H9 (cell line): ENCODE measurements around the gene LARP4. TPM values are rescaled to one million over a fixed set of nuclear protein-coding genes. Genes with fewer than 3 reads are reported as not detected.

Experiments used
- DNase-seq: peaks from one replicate; pipeline ENCODE4 v3.0.0-alpha.2; 2017
- H2AFZ ChIP-seq: one replicate; pipeline ENCODE4 v1.6.1; 2013; ENCODE audit warnings: mild to moderate bottlenecking, low read length, control low read depth, moderate library complexity
- H2AK5ac ChIP-seq: 2 replicates; pipeline ENCODE4 v1.6.1; 2013; ENCODE audit warnings: low read length, control low read depth, mixed read lengths; ENCODE audit not compliant: insufficient read length
- H2BK120ac ChIP-seq: one replicate; pipeline ENCODE4 v1.6.1; 2013; ENCODE audit warnings: low read depth, mild to moderate bottlenecking, low read length, control low read depth, inconsistent platforms; ENCODE audit not compliant: poor library complexity, severe bottlenecking
- H2BK12ac ChIP-seq: 2 replicates; pipeline ENCODE4 v1.6.1; 2013; ENCODE audit warnings: low read length, control low read depth, mixed read lengths, low read depth; ENCODE audit not compliant: insufficient read length
- H2BK15ac ChIP-seq: 2 replicates; pipeline ENCODE4 v1.6.1; 2013; ENCODE audit warnings: low read depth, low read length, control low read depth
- H2BK20ac ChIP-seq: one replicate; pipeline ENCODE4 v1.6.1; 2013; ENCODE audit warnings: low read depth, mild to moderate bottlenecking, low read length, control low read depth, inconsistent platforms; ENCODE audit not compliant: poor library complexity, severe bottlenecking
- H2BK5ac ChIP-seq: 2 replicates; pipeline ENCODE4 v1.6.1; 2013; ENCODE audit warnings: low read length, control low read depth, mixed read lengths; ENCODE audit not compliant: insufficient read length
- H3K14ac ChIP-seq: 2 replicates; pipeline ENCODE4 v1.6.1; 2013; ENCODE audit warnings: low read length, control low read depth; ENCODE audit not compliant: insufficient read depth
- H3K18ac ChIP-seq: 2 replicates; pipeline ENCODE4 v1.6.1; 2013; ENCODE audit warnings: low read depth, mild to moderate bottlenecking, mixed read lengths, low read length, control low read depth; ENCODE audit not compliant: insufficient read length
- H3K23ac ChIP-seq: 2 replicates; pipeline ENCODE4 v1.6.1; 2013; ENCODE audit warnings: low read length, control low read depth, mixed read lengths, low read depth; ENCODE audit not compliant: insufficient read length
- H3K23me2 ChIP-seq: 2 replicates; pipeline ENCODE4 v1.6.1; 2013; ENCODE audit warnings: low read depth, mild to moderate bottlenecking, mixed read lengths, low read length, control low read depth; ENCODE audit not compliant: insufficient read length, poor library complexity, severe bottlenecking
- H3K27ac ChIP-seq: 2 replicates; pipeline ENCODE4 v1.5.1; 2013; ENCODE audit warnings: low read length, control low read depth, mixed read lengths, low read depth; ENCODE audit not compliant: insufficient read length
- H3K27me3 ChIP-seq: 2 replicates; pipeline ENCODE4 v1.6.1; 2013; ENCODE audit warnings: low read length, control low read depth, inconsistent platforms; ENCODE audit not compliant: insufficient read depth
- H3K4ac ChIP-seq: 2 replicates; pipeline ENCODE4 v1.6.1; 2013; ENCODE audit warnings: low read depth, mild to moderate bottlenecking, control low read depth, inconsistent platforms, low read length, moderate library complexity
- H3K4me1 ChIP-seq: 2 replicates; pipeline ENCODE4 v1.6.1; 2013; ENCODE audit warnings: low read length, control low read depth, inconsistent platforms; ENCODE audit not compliant: insufficient read depth
- H3K4me2 ChIP-seq: 2 replicates; pipeline ENCODE4 v1.6.1; 2013; ENCODE audit warnings: low read length, control low read depth, mixed read lengths; ENCODE audit not compliant: insufficient read length, insufficient read depth
- H3K56ac ChIP-seq: 2 replicates; pipeline ENCODE4 v1.6.1; 2013; ENCODE audit warnings: low read depth, mild to moderate bottlenecking, mixed read lengths, low read length, control low read depth; ENCODE audit not compliant: insufficient read length
- H3K79me1 ChIP-seq: 2 replicates; pipeline ENCODE4 v1.6.1; 2013; ENCODE audit warnings: low read depth, mild to moderate bottlenecking, moderate library complexity, low read length, control low read depth, inconsistent platforms; ENCODE audit not compliant: insufficient read depth, poor library complexity, severe bottlenecking
- H3K79me2 ChIP-seq: 2 replicates; pipeline ENCODE4 v1.6.1; 2013; ENCODE audit warnings: low read length, control low read depth, inconsistent platforms; ENCODE audit not compliant: insufficient read depth
- H3K9ac ChIP-seq: 2 replicates; pipeline ENCODE4 v1.6.1; 2013; ENCODE audit warnings: low read length, control low read depth, mixed read lengths; ENCODE audit not compliant: insufficient read length; ENCODE audit errors: extremely low read depth
- H3K9me3 ChIP-seq: one replicate; pipeline ENCODE4 v1.6.1; 2013; ENCODE audit warnings: low read depth, low read length, inconsistent platforms; ENCODE audit not compliant: control insufficient read depth
- H3T11ph ChIP-seq: one replicate; pipeline ENCODE4 v1.6.1; 2013; ENCODE audit warnings: mild to moderate bottlenecking, low read length, control low read depth, inconsistent platforms
- H4K20me1 ChIP-seq: one replicate; pipeline ENCODE4 v1.6.1; 2013; ENCODE audit not compliant: control insufficient read depth, insufficient read length, insufficient read depth
- H4K5ac ChIP-seq: 2 replicates; pipeline ENCODE4 v1.6.1; 2013; ENCODE audit warnings: low read depth, mild to moderate bottlenecking, mixed read lengths, low read length, control low read depth; ENCODE audit not compliant: insufficient read length
- H4K8ac ChIP-seq: replicated peaks from 2 replicates; pipeline ENCODE4 v1.6.1; 2013; ENCODE audit warnings: low read length, control low read depth, mixed read lengths, low read depth; ENCODE audit not compliant: insufficient read length
- H4K91ac ChIP-seq: 2 replicates; pipeline ENCODE4 v1.6.1; 2013; ENCODE audit warnings: low read depth, mild to moderate bottlenecking, moderate library complexity, mixed read lengths, low read length, control low read depth; ENCODE audit not compliant: insufficient read length
- H3K27ac Mint-ChIP-seq, 3 experiments: 2 replicates in 2 of 3; 3 replicates in 1 of 3; pipeline ENCODE4 v1.8.0; 2020 to 2021; ENCODE audit warnings: mixed read lengths in 3 of 3, mild to moderate bottlenecking in 1 of 3, moderate library complexity in 1 of 3
- H3K27me3 Mint-ChIP-seq: 2 replicates; pipeline ENCODE4 v1.8.0; 2021; ENCODE audit warnings: low read depth, mild to moderate bottlenecking, moderate library complexity, mixed read lengths
- H3K36me3 Mint-ChIP-seq, 3 experiments: 2 replicates in 2 of 3; 3 replicates in 1 of 3; pipeline ENCODE4 v1.8.0; 2020 to 2021; ENCODE audit warnings: low read depth in 3 of 3, mixed read lengths in 3 of 3; ENCODE audit not compliant: insufficient read depth in 1 of 3
- H3K4me1 Mint-ChIP-seq, 2 experiments: 2 replicates each; pipeline ENCODE4 v1.8.0; 2020; ENCODE audit warnings: mixed read lengths in 2 of 2
- H3K4me3 Mint-ChIP-seq, 2 experiments: 2 replicates in 1 of 2; 3 replicates in 1 of 2; pipeline ENCODE4 v1.8.0; 2020 to 2021; ENCODE audit warnings: mild to moderate bottlenecking in 2 of 2, mixed read lengths in 2 of 2, moderate library complexity in 1 of 2
- H3K9me3 Mint-ChIP-seq, 2 experiments: 2 replicates in 1 of 2; 3 replicates in 1 of 2; pipeline ENCODE4 v1.8.0; 2020; ENCODE audit warnings: mild to moderate bottlenecking in 2 of 2, mixed read lengths in 2 of 2, moderate library complexity in 1 of 2
- CTCF ChIP-seq: fragments of 200-600 bp; sonication (generic); conservative IDR thresholded peaks from 3 replicates; pipeline ENCODE4 v1.8.0; 2021; ENCODE audit warnings: antibody characterized with exemption, mild to moderate bottlenecking
- WGBS: extraction: QIAGEN DNeasy Blood & Tissue Kit; methylation state at CpG from one replicate; pipeline ENCODE4 v1.1.7; 2013; ENCODE audit warnings: missing lambda C conversion rate, low lambda C conversion rate, mixed read lengths; ENCODE audit not compliant: insufficient read length; ENCODE audit errors: extremely low coverage; 5-methylcytosine and 5-hydroxymethylcytosine counted together
- total RNA-seq: library from RNA; stranded (reverse); gene quantifications from 2 replicates; pipeline ENCODE4 v1.2.1, GENCODE V29; 2021

LARP4 gene
- total RNA-seq, 1 experiment from 2014 or later, result 82.3 TPM

- TF ChIP-seq CTCF, result no peak
- Histone ChIP-seq H3K4ac (no peak overlapping the region), H2BK120ac (no peak overlapping the region), H4K20me1 (no peaks in the 10 kb centered on the region), H3K4me2 (no peak overlapping the region), H3K18ac (no peak overlapping the region), H2AK5ac (no peak overlapping the region), H3K27me3 (no peaks in the 10 kb centered on the region), H2BK15ac (no peak overlapping the region), H3K79me1 (peaks cover 2% of the 10 kb centered on the region), H2BK20ac (no peak overlapping the region), H4K8ac (no peak overlapping the region), H3K56ac (no peak overlapping the region), H3K14ac (no peak overlapping the region), H3K9me3 (no peaks in the 10 kb centered on the region), H3K27ac (no peak overlapping the region), H2BK5ac (no peak overlapping the region), H3K9ac (no peak overlapping the region), H3K4me1 (no peaks in the 10 kb centered on the region; the same call in 1 of the 2 replicates), H2BK12ac (no peak overlapping the region), H2AFZ (no peak overlapping the region), H3K23ac (no peak overlapping the region), H3K79me2 (peaks cover 5% of the 10 kb centered on the region; the same call in 1 of the 2 replicates), H3T11ph (no peak overlapping the region), H3K23me2 (no peaks in the 10 kb centered on the region), H4K5ac (no peak overlapping the region), H4K91ac (no peak overlapping the region)
- Mint-ChIP-seq H3K4me1 (peaks cover 19 to 27% of the 10 kb centered on the region in 2 experiments), H3K27ac (peak overlapping the region in 2 of 3 experiments; percentile 1 to 15; a peak in 3 of 7 replicates), H3K4me3 (no peak overlapping the region), H3K36me3 (0 out of 7 replicates have a peak, but pooled peaks cover 0 to 1% (median 0%) of the 10 kb centered on the region in 3 experiments), H3K27me3 (no peaks in the 10 kb centered on the region), H3K9me3 (no peaks in the 10 kb centered on the region)
- WGBS, result no CpG with 5 or more reads among the region's 1 CpG
- no peak for DNase-seq
Measured at GRCh38 chr12:50528800-50529199, 128.1 kb downstream of the LARP4 start.
